NCI-H1417 treated with DMSO at 0.1 percent for 48 hours (cell line): Measurements from ENCODE around the gene BMP2K.

Experiments
- DNase-seq: peaks from one replicate; lab custom pipeline; 2025; lab: John Stamatoyannopoulos, UW

Gene BMP2K

GRCh38 chr4:78764498-78764961 lies 11.6 kb upstream of the BMP2K start:
- DNase-seq: no peak

- DNase-seq: no peak
Measured at GRCh38 chr4:78765432-78766006, 10.6 kb upstream of the BMP2K start.

- no peak for DNase-seq
Measured at GRCh38 chr4:78766026-78766425, 10.1 kb upstream of the BMP2K start.

- no peak for DNase-seq
Measured at GRCh38 chr4:78766650-78767049, 9.5 kb upstream of the BMP2K start.

GRCh38 chr4:78767350-78767749 lies 8.8 kb upstream of the BMP2K start:
- DNase-seq: no peak

GRCh38 chr4:78768452-78769180 lies 7.5 kb upstream of the BMP2K start:
- DNase-seq: no peak

- no peak for DNase-seq
Measured at GRCh38 chr4:78770091-78770642, 6.0 kb upstream of the BMP2K start.

- DNase-seq: no peak
Measured at GRCh38 chr4:78772526-78773091, 3.5 kb upstream of the BMP2K start.

GRCh38 chr4:78774417-78774816 lies 1.7 kb upstream of the BMP2K start:
- DNase-seq: no peak

- no peak for DNase-seq
Measured at GRCh38 chr4:78775303-78776078, 659 bp upstream of the BMP2K start.

- no peak for DNase-seq
Measured at GRCh38 chr4:78776729-78777575, 802 bp downstream of the BMP2K start.

GRCh38 chr4:78777576-78777940 lies 1.4 kb downstream of the BMP2K start:
- DNase-seq: no peak

- no peak for DNase-seq
Measured at GRCh38 chr4:78778530-78778929, 2.4 kb downstream of the BMP2K start.

GRCh38 chr4:78779280-78779679 lies 3.1 kb downstream of the BMP2K start:
- no peak for DNase-seq

- no peak for DNase-seq
Measured at GRCh38 chr4:78780093-78780492, 3.9 kb downstream of the BMP2K start.

GRCh38 chr4:78781139-78781538 lies 5.0 kb downstream of the BMP2K start:
- no peak for DNase-seq

GRCh38 chr4:78781924-78782323 lies 5.8 kb downstream of the BMP2K start:
- no peak for DNase-seq

- DNase-seq: no peak
Measured at GRCh38 chr4:78784236-78784865, 8.2 kb downstream of the BMP2K start.

- no peak for DNase-seq
Measured at GRCh38 chr4:78787392-78788006, 11.3 kb downstream of the BMP2K start.

GRCh38 chr4:78788007-78788889 lies 12.1 kb downstream of the BMP2K start:
- DNase-seq: no peak
